ENCODE data around the gene KIAA0586. TPM values are rescaled to one million over a fixed set of nuclear protein-coding genes. Genes with fewer than 3 reads are reported as not detected.
"Not testable (repeated sequence)": the region's sequence is repeated elsewhere in the genome, so short reads cannot be mapped to it uniquely, and the experiment has no call there.

The KIAA0586 gene
- total RNA-seq, 1 experiment from 2014 or later: 20.4 TPM

DNA sequence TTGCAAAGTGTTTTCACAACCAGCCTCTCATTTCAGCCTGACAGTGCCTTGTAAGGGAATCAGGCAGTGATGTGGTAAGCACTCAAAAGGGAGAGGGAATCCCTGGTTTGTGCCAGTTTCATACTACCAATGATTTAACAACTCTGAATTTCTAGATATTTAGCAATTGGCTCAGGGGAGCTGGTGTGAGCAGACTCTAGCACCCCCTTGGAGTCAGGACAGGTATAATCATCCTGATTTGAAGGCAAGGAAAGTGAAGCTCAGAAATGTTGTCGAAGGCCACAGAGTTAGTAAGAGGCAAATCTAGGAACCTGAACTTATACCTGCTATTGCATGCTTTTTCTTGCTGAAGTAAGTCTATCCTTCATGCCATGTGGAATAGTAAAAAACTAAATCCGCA, 147.1 kb downstream of the KIAA0586 start:
- no peak overlapping the region for H3K4me3 ChIP-seq (ENCODE audit: insufficient read depth, low read depth, low read length)
- H3K27me3 ChIP-seq (ENCODE audit: control insufficient read depth, insufficient read depth, low read length): no peaks in the 10 kb centered on the region
- DNase-seq: peak; percentile 37
- H3K36me3 ChIP-seq (replicated peaks; ENCODE audit: control insufficient read depth, insufficient read depth, low read length): no peaks in the 10 kb centered on the region

- H3K36me3 ChIP-seq (replicated peaks; ENCODE audit: control insufficient read depth, insufficient read depth, low read length): no peaks in the 10 kb centered on the region
- no peak for DNase-seq
- H3K4me3 ChIP-seq (ENCODE audit: insufficient read depth, low read depth, low read length): no peak overlapping the region
- no peaks in the 10 kb centered on the region for H3K27me3 ChIP-seq (ENCODE audit: control insufficient read depth, insufficient read depth, low read length)
Observed at GRCh38 chr14:58575956-58576355, 148.4 kb downstream of the KIAA0586 start.

DNA sequence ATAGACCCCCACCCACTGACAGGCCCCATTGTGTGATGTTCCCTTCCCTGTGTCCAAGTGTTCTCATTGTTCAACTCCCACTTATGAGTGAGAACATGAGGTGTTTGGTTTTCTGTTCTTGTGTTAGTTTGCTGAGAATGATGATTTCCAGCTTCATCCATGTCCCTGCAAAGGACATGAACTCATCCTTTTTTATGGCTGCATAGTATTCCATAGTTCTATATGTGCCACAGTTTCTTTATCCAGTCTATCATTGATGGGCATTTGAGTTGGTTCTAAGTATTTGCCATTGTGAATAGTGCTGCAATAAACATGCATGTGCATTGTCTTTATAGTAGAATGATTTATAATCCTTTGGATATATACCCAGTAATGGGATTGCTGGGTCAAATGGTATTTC, 152.5 kb downstream of the KIAA0586 start:
- DNase-seq; H3K4me3 ChIP-seq (ENCODE audit: insufficient read depth, low read depth, low read length); H3K27me3 ChIP-seq (ENCODE audit: control insufficient read depth, insufficient read depth, low read length); H3K36me3 ChIP-seq (replicated peaks; ENCODE audit: control insufficient read depth, insufficient read depth, low read length): not testable (repeated sequence)

- not testable (repeated sequence) for H3K27me3 ChIP-seq (ENCODE audit: control insufficient read depth, insufficient read depth, low read length); H3K4me3 ChIP-seq (ENCODE audit: insufficient read depth, low read depth, low read length); DNase-seq; H3K36me3 ChIP-seq (replicated peaks; ENCODE audit: control insufficient read depth, insufficient read depth, low read length)
Observed at GRCh38 chr14:58581389-58581788, 153.9 kb downstream of the KIAA0586 start.

- no peaks in the 10 kb centered on the region for H3K36me3 ChIP-seq (replicated peaks; ENCODE audit: control insufficient read depth, insufficient read depth, low read length)
- no peak overlapping the region for H3K4me3 ChIP-seq (ENCODE audit: insufficient read depth, low read depth, low read length)
- no peaks in the 10 kb centered on the region for H3K27me3 ChIP-seq (ENCODE audit: control insufficient read depth, insufficient read depth, low read length)
- no peak for DNase-seq
Observed at GRCh38 chr14:58584383-58584782, 156.9 kb downstream of the KIAA0586 start.

GRCh38 chr14:58587271-58587670, 159.8 kb downstream of the KIAA0586 start:
- H3K27me3 ChIP-seq (ENCODE audit: control insufficient read depth, insufficient read depth, low read length): no peaks in the 10 kb centered on the region
- H3K36me3 ChIP-seq (replicated peaks; ENCODE audit: control insufficient read depth, insufficient read depth, low read length): no peaks in the 10 kb centered on the region
- no peak for DNase-seq
- no peak overlapping the region for H3K4me3 ChIP-seq (ENCODE audit: insufficient read depth, low read depth, low read length)

- H3K27me3 ChIP-seq (ENCODE audit: control insufficient read depth, insufficient read depth, low read length); H3K4me3 ChIP-seq (ENCODE audit: insufficient read depth, low read depth, low read length); H3K36me3 ChIP-seq (replicated peaks; ENCODE audit: control insufficient read depth, insufficient read depth, low read length); DNase-seq: not testable (repeated sequence)
Observed at GRCh38 chr14:58588321-58588720, 160.8 kb downstream of the KIAA0586 start.

GRCh38 chr14:58593977-58594376, 166.5 kb downstream of the KIAA0586 start:
- Histone ChIP-seq H3K4me3 (ENCODE audit: insufficient read depth, low read depth, low read length) (no peak overlapping the region), H3K36me3 (replicated peaks; ENCODE audit: control insufficient read depth, insufficient read depth, low read length) (no peaks in the 10 kb centered on the region), H3K27me3 (ENCODE audit: control insufficient read depth, insufficient read depth, low read length) (no peaks in the 10 kb centered on the region)
- no peak for DNase-seq

- H3K36me3 ChIP-seq (replicated peaks; ENCODE audit: control insufficient read depth, insufficient read depth, low read length): no peaks in the 10 kb centered on the region
- H3K4me3 ChIP-seq (ENCODE audit: insufficient read depth, low read depth, low read length): no peak overlapping the region
- H3K27me3 ChIP-seq (ENCODE audit: control insufficient read depth, insufficient read depth, low read length): no peaks in the 10 kb centered on the region
- no peak for DNase-seq
Observed at GRCh38 chr14:58597041-58597440, 169.5 kb downstream of the KIAA0586 start.

- H3K27me3 ChIP-seq (ENCODE audit: control insufficient read depth, insufficient read depth, low read length): no peaks in the 10 kb centered on the region
- no peak for DNase-seq
- H3K36me3 ChIP-seq (replicated peaks; ENCODE audit: control insufficient read depth, insufficient read depth, low read length): no peaks in the 10 kb centered on the region
- no peak overlapping the region for H3K4me3 ChIP-seq (ENCODE audit: insufficient read depth, low read depth, low read length)
Observed at GRCh38 chr14:58598028-58598803, 170.7 kb downstream of the KIAA0586 start.

GRCh38 chr14:58598804-58599525, 171.4 kb downstream of the KIAA0586 start:
- no peak overlapping the region for H3K4me3 ChIP-seq (ENCODE audit: insufficient read depth, low read depth, low read length)
- H3K27me3 ChIP-seq (ENCODE audit: control insufficient read depth, insufficient read depth, low read length): no peaks in the 10 kb centered on the region
- no peak for DNase-seq
- H3K36me3 ChIP-seq (replicated peaks; ENCODE audit: control insufficient read depth, insufficient read depth, low read length): no peaks in the 10 kb centered on the region

DNA sequence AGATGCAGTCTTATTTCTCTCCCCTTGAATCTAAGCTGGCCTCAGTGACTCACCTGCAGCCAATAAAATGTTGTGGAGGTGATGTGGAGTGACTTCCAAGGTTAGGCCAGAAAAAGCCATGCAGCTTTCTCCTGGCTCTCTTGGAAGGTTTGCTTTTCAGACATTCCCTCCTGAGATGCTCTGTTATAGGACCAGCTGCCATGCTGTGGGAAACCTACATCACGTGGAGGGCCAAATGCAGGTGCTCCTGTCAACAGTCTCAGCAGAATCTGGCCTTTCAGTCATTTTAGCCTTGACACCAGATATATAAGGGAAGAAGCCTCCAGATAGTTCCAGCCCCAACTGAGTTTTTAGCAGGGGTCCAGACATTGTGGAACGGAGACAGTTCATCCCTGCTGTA, 172.2 kb downstream of the KIAA0586 start:
- DNase-seq: no peak
- no peaks in the 10 kb centered on the region for H3K27me3 ChIP-seq (ENCODE audit: control insufficient read depth, insufficient read depth, low read length)
- no peak overlapping the region for H3K4me3 ChIP-seq (ENCODE audit: insufficient read depth, low read depth, low read length)
- H3K36me3 ChIP-seq (replicated peaks; ENCODE audit: control insufficient read depth, insufficient read depth, low read length): no peaks in the 10 kb centered on the region

Other genes starting within 250 kb of the KIAA0586 start
- 40.9 and 46.2 TPM in 2 replicates for gene ACTR10, start 227.6 kb upstream of the KIAA0586 start, total RNA-seq (2014; rRNA removed; shearing (Covaris generic))
- gene PSMA3, start 182.9 kb upstream of the KIAA0586 start, total RNA-seq (2014; rRNA removed; shearing (Covaris generic)): 132 and 136 TPM in 2 replicates
- gene ARID4A, start 129.2 kb upstream of the KIAA0586 start, total RNA-seq (2014; rRNA removed; shearing (Covaris generic)): 3.5 and 5.9 TPM in 2 replicates
- not detected in 2 replicates for gene TOMM20L, start 31.8 kb upstream of the KIAA0586 start, total RNA-seq (2014; rRNA removed; shearing (Covaris generic))
- 41.5 and 54.5 TPM in 2 replicates for gene TIMM9, start 188 bp upstream of the KIAA0586 start, total RNA-seq (2014; rRNA removed; shearing (Covaris generic))
- 9.5 and 11.0 TPM in 2 replicates for gene DACT1, start 210.2 kb downstream of the KIAA0586 start, total RNA-seq (2014; rRNA removed; shearing (Covaris generic))

Data from H7 (cell line).